GM12873 (cell line): ENCODE measurements around the gene GRK5.

Source experiments
- CTCF ChIP-seq: IDR thresholded peaks from 2 replicates; pipeline ENCODE4 v1.5.1; 2012; ENCODE audit warnings: low read depth, mild to moderate bottlenecking, moderate library complexity, low read length, control low read depth; ENCODE audit not compliant: insufficient read depth; ENCODE audit errors: missing control alignments

The GRK5 gene

DNA sequence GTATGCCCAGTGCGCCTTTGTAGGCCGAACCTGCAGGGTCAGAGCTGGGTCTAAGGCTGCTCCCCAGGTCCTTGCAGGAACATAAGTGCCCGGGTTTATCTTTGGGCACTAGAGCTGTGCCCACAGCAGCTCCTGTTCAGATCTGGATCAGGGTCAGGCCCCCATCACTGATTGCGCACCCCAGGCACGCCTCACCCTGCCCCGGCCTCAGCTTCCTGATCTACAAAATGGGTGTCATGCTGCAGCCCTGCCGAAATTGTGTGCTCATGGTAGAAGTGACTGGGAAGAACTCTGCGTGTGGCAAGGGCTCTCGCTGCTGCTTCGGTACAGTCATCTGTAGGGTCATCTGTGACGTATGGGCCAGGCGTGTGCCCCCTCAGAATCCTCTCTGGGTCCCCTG lies 100.7 kb downstream of the GRK5 start:
- TF ChIP-seq CTCF: no peak

DNA sequence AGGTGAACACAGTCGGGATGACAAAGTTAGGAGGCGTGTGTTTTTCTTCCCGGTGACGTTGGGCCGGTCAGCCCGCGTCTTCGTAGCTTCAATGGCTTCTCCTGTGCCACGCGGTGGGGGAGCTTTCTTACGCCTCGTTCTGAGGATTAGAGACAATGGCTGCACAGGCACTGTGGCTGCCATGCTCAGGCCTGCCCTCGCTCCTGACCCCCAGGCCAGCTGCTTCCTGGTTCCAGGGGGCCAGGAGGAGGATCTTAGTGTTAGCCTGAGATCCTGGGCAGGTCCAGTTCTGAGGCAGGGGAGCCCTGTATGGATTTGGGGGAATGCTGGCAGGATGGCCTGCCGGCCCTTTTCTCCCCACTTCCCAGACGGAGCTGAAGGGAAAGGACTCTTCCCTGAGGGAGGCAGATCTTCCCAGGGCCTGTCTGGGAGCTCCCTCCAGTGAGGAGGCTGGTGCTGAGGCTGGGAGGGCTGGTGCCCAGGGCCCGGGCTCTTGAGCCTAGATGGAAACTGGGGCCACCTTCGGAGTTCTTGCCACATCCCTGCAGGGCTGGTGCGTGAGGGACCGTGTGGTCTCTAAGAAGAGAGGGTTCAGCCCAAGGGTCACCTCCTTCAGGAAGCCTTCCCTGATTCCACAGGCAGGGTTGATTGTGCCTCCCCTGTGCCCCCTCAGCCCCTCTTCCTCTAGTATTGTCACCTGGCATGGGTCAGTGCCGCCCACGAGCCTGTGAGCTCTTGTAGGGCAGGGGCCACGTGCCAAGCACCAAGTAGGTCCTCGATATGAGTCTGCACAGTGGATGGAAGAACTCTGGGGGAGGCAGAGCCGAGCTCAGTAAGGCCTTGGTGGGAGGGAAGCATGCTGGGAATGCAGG lies 101.4 kb downstream of the GRK5 start:
- TF ChIP-seq CTCF: no peak

GRCh38 chr10:119309423-119309770 lies 102.0 kb downstream of the GRK5 start:
- TF ChIP-seq CTCF: no peak

GRCh38 chr10:119310806-119311205 lies 103.4 kb downstream of the GRK5 start:
- TF ChIP-seq CTCF: no peak

DNA sequence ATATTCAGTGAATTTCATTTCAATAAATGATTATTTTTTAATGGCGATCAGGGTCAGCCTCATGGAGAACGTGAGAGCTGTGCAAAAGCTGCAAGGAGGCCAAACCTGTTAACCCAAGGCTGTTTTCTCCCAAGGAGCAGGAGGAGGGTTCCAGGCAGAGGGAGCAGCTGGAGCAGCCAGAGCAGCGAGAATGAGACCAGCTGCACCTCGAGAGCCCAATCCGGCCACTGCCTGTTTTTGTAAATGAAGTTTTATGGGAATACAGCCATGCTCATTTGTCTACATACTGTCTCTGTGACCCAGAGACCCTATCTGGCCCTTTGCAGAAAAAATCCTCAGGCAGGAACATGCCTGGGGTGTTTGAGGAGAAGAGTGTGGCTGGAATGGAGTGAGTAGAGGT lies 104.9 kb downstream of the GRK5 start:
- no peak for TF ChIP-seq CTCF

- no peak for TF ChIP-seq CTCF
These were observed 105.7 kb downstream of the GRK5 start for GRCh38 chr10:119313024-119313423.

- TF ChIP-seq CTCF: no peak
These were observed 106.3 kb downstream of the GRK5 start for GRCh38 chr10:119313644-119314043.
